ENCODE measurements around the gene EIF5. TPM values are rescaled to one million over a fixed set of nuclear protein-coding genes. Genes with fewer than 3 reads are reported as not detected.

EIF5 gene
- total and polyA plus RNA-seq, 2 of the 4 experiments (the other 2 are of a cell fraction), result 181 to 241 TPM

DNA sequence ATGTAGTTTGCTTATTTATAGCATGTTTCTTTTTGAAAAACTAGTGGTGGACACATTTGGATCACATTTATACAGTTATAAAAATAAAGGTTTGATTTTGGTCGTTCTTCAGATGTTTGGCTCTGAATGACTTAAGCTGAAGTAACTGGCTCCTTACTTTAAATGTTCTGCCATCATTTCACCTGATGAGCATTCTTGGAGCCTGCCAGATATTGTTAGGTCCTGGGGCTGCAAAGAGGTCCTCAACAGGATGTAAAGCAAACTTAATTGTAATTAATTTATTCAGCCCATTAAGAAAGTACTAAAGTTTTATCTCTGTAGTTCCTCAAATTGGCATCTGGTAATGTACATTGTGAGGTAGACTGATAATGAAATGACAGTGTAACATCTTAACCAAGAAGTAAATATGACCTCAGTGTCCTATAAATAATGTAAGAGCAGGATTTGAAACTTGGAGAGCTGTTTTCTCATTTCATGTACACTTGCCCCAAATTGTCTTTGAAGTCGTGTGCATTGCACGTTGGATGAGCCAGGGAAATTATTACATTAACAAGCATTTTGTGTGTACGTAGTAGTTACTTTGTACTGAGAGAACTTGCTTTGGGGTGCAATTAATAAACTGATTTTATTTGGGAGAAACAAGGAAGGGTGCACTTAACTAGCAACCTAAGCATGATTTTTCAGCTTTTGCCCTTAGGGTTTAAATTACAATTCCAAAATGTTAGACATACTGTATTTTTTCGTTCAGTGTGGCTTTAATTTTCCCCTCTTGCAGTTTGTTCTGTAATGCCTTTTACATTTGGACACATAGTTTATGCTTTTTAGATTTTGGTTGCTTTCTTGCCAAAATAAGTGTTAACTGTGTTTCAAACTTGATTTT, 7.5 kb downstream of the EIF5 start:
- Histone ChIP-seq H3K9ac (ENCODE audit: low read depth, low read length) (no peak overlapping the region), H2BK5ac (ENCODE audit: low read depth, low read length, poor library complexity, severe bottlenecking) (no peak overlapping the region), H2BK15ac (ENCODE audit: low read depth, low read length) (no peak overlapping the region), H3K9me3 (ENCODE audit: control insufficient read depth, insufficient read depth, low read length) (no peaks in the 10 kb centered on the region), H3K27me3 (ENCODE audit: control insufficient read depth, insufficient read depth, low read length) (no peaks in the 10 kb centered on the region), H3K4me1 (ENCODE audit: control insufficient read depth, insufficient read depth, low read length) (no peaks in the 10 kb centered on the region), H4K5ac (ENCODE audit: low read depth, low read length) (no peak overlapping the region), H3K23ac (ENCODE audit: low read depth, low read length) (no peak overlapping the region), H4K8ac (ENCODE audit: low read depth in 2 of 2, low read length in 2 of 2) (no peak overlapping the region), H3K36me3 (ENCODE audit: control insufficient read depth, insufficient read depth, low read length) (peaks cover 73% of the 10 kb centered on the region), H3K27ac (ENCODE audit: insufficient read depth, low read length) (no peak overlapping the region), H2BK20ac (ENCODE audit: low read depth, low read length) (no peak overlapping the region), H2BK120ac (ENCODE audit: low read depth, low read length) (no peak overlapping the region), H2AK5ac (ENCODE audit: low read depth, low read length) (no peak overlapping the region), H3K79me1 (ENCODE audit: low read depth in 1 of 2, low read length in 2 of 2) (peaks cover 44 to 64% of the 10 kb centered on the region in 2 experiments), H3K4me3 (ENCODE audit: insufficient read depth, low read depth, low read length) (no peak overlapping the region), H2AFZ (replicated peaks; ENCODE audit: low read length, poor library complexity) (no peak overlapping the region), H3K4ac (ENCODE audit: low read depth, low read length) (no peak overlapping the region), H4K20me1 (ENCODE audit: insufficient read depth, low read length) (peaks cover 57% of the 10 kb centered on the region), H3K14ac (replicated peaks; ENCODE audit: low read depth, low read length) (no peak overlapping the region), H4K91ac (ENCODE audit: insufficient read depth, low read depth, low read length) (no peak overlapping the region), H3K56ac (ENCODE audit: extremely low read depth, insufficient read depth, low read length) (no peak overlapping the region), H3K18ac (ENCODE audit: low read depth, low read length) (no peak overlapping the region), H2AK9ac (replicated peaks; ENCODE audit: low read depth, low read length, poor library complexity) (no peak overlapping the region), H3K9me1 (ENCODE audit: insufficient read depth, low read length) (peaks cover 7% of the 10 kb centered on the region; the same call in 1 of the 2 replicates), H3K4me2 (ENCODE audit: low read depth, low read length) (no peak overlapping the region)
- ChIA-PET CTCF (interaction anchor here (1.2 kb wide), 1 partner anchor 52 kb away, joined by 3 read pairs; no protein-coding TSS in a partner anchor), POLR2A (ENCODE audit: unreplicated experiment) (no interaction called here)
- WGBS, 2 experiments (ENCODE audit: extremely low coverage in 2 of 2, insufficient read length in 1 of 2), result no CpG with 5 or more reads among the region's 5 CpGs
- ATAC-seq (ENCODE audit: low read depth), result no peak
- in situ Hi-C loops (cut with MboI; ENCODE audit: low sequenced_read_pairs), result no loop called here
- TSS peak; percentile 21 for BruUV-seq (replicated peaks)
- intact Hi-C loops (cut with micrococcal nuclease), result no loop called here
- dilution Hi-C loops (cut with HindIII; ENCODE audit: low sequenced_read_pairs, unreplicated experiment), result no loop called here
- DNase-seq, result no peak
- TF ChIP-seq, protein P1, sequence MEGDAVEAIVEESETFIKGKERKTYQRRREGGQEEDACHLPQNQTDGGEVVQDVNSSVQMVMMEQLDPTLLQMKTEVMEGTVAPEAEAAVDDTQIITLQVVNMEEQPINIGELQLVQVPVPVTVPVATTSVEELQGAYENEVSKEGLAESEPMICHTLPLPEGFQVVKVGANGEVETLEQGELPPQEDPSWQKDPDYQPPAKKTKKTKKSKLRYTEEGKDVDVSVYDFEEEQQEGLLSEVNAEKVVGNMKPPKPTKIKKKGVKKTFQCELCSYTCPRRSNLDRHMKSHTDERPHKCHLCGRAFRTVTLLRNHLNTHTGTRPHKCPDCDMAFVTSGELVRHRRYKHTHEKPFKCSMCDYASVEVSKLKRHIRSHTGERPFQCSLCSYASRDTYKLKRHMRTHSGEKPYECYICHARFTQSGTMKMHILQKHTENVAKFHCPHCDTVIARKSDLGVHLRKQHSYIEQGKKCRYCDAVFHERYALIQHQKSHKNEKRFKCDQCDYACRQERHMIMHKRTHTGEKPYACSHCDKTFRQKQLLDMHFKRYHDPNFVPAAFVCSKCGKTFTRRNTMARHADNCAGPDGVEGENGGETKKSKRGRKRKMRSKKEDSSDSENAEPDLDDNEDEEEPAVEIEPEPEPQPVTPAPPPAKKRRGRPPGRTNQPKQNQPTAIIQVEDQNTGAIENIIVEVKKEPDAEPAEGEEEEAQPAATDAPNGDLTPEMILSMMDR (conservative IDR thresholded peaks at IDR 0.05; ENCODE audit: low read depth, low read length), result no peak
- no peak for TF ChIP-seq MAZ (IDR thresholded peaks at IDR 0.05; ENCODE audit: borderline replicate concordance, low read depth, low read length)
- TF ChIP-seq FOS (IDR thresholded peaks at IDR 0.05; ENCODE audit: low read depth, low read length), result no peak
- TF ChIP-seq RAD21 (IDR thresholded peaks at IDR 0.05; ENCODE audit: low read length), result no peak
- no peak for TF ChIP-seq MXI1 (IDR thresholded peaks at IDR 0.05; ENCODE audit: borderline replicate concordance, low read depth, low read length)
- no peak for TF ChIP-seq CHD1 (IDR thresholded peaks at IDR 0.05; ENCODE audit: low read depth, low read length)
- TF ChIP-seq SMC3 (IDR thresholded peaks at IDR 0.05; ENCODE audit: low read depth, low read length), result no peak
- TF ChIP-seq RCOR1 (IDR thresholded peaks at IDR 0.05; ENCODE audit: insufficient replicate concordance, low read length), result no peak
- no peak for TF ChIP-seq BHLHE40 (IDR thresholded peaks at IDR 0.05; ENCODE audit: low read depth, low read length)
- TF ChIP-seq, protein P2, sequence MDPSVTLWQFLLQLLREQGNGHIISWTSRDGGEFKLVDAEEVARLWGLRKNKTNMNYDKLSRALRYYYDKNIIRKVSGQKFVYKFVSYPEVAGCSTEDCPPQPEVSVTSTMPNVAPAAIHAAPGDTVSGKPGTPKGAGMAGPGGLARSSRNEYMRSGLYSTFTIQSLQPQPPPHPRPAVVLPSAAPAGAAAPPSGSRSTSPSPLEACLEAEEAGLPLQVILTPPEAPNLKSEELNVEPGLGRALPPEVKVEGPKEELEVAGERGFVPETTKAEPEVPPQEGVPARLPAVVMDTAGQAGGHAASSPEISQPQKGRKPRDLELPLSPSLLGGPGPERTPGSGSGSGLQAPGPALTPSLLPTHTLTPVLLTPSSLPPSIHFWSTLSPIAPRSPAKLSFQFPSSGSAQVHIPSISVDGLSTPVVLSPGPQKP (IDR thresholded peaks at IDR 0.05; ENCODE audit: borderline replicate concordance, low read depth, low read length), result no peak
- TF ChIP-seq POLR2A (IDR thresholded peaks at IDR 0.05; ENCODE audit: low read depth, low read length), result no peak
- TF ChIP-seq NFE2L2 (IDR thresholded peaks at IDR 0.05; ENCODE audit: low read depth, low read length), result no peak
- TF ChIP-seq, protein P3, sequence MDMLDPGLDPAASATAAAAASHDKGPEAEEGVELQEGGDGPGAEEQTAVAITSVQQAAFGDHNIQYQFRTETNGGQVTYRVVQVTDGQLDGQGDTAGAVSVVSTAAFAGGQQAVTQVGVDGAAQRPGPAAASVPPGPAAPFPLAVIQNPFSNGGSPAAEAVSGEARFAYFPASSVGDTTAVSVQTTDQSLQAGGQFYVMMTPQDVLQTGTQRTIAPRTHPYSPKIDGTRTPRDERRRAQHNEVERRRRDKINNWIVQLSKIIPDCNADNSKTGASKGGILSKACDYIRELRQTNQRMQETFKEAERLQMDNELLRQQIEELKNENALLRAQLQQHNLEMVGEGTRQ (IDR thresholded peaks at IDR 0.05; ENCODE audit: low read depth, low read length), result no peak
- TF ChIP-seq CEBPB (IDR thresholded peaks at IDR 0.05; ENCODE audit: low read depth, low read length), result no peak
- TF ChIP-seq MAFK (IDR thresholded peaks at IDR 0.05; ENCODE audit: low read depth, low read length), result no peak
